Chondrocyte (in vitro differentiated cells): ENCODE measurements around the gene C1QTNF5. TPM values are rescaled to one million over a fixed set of nuclear protein-coding genes. Genes with fewer than 3 reads are reported as not detected.

Experiments
- DNase-seq: peaks from one replicate; pipeline ENCODE4 v3.0.0; 2021; ENCODE audit warnings: mixed read lengths, low spot score
- H3K27ac Mint-ChIP-seq: one replicate; pipeline ENCODE4 v1.8.0; 2021; ENCODE audit warnings: mild to moderate bottlenecking, moderate library complexity, mixed read lengths; ENCODE audit not compliant: unreplicated experiment
- H3K27me3 Mint-ChIP-seq: 2 replicates; pipeline ENCODE4 v1.8.0; 2021; ENCODE audit warnings: low read depth, mixed read lengths
- H3K36me3 Mint-ChIP-seq: 2 replicates; pipeline ENCODE4 v1.8.0; 2021; ENCODE audit warnings: low read depth, mixed read lengths
- H3K4me1 Mint-ChIP-seq: 2 replicates; pipeline ENCODE4 v1.8.0; 2021; ENCODE audit warnings: low read depth, mild to moderate bottlenecking, mixed read lengths
- H3K4me3 Mint-ChIP-seq: one replicate; pipeline ENCODE4 v1.8.0; 2021; ENCODE audit warnings: mild to moderate bottlenecking, moderate library complexity, mixed read lengths; ENCODE audit not compliant: unreplicated experiment
- H3K9me3 Mint-ChIP-seq: 2 replicates; pipeline ENCODE4 v1.8.0; 2021; ENCODE audit warnings: low read depth, mixed read lengths
- CTCF ChIP-seq: fragments of 200-600 bp; sonication (generic); IDR thresholded peaks from 2 replicates; pipeline ENCODE4 v1.5.0; 2021; ENCODE audit warnings: antibody characterized with exemption, mild to moderate bottlenecking, moderate library complexity
- total RNA-seq: library from RNA; stranded (reverse); gene quantifications from 3 replicates; pipeline ENCODE4 v1.2.1, GENCODE V29; 2021

Gene C1QTNF5
- total RNA-seq, 1 donor from 2014 or later = 67.1 TPM

DNA sequence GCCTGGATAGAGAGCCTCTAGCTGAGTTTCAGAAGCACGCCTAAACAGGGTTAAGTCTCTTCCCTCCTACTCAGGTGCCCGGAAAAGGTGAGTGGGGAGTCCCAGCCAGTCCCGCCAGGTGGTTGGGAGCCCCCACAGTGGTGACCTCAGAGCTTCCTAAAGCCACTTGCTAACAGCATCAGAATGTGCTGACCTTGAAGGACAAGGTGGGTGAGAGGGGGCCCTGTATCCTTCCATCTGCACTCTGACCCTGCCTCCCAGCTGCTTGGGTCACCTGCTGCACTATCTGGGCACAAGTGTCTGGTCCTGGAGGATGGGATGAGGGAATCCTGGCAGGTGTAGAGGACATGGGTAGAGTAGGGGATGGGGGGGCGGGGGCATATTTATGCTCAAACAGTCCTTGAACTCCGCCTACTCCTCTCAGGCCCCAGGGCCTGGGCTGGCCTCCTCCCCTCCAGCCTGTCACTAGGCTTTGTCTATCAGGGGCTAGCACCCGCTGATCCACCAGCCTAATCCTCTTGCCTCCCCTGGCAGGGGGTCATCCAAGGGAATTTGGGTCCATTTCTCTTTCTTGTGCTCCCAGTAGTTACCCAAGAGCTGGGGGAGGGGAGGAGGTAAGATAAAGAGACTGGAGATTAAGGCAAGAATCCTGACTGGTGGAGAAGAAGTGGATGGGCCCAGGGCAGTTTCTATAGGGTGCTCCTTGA lies 37.4 kb upstream of the C1QTNF5 start:
- H3K4me3 Mint-ChIP-seq = no peak overlapping the region
- peaks cover 2% of the 10 kb centered on the region for H3K27me3 Mint-ChIP-seq
- no peaks in the 10 kb centered on the region for H3K36me3 Mint-ChIP-seq
- no peak overlapping the region for H3K27ac Mint-ChIP-seq
- TF ChIP-seq CTCF = no peak
- peaks cover 11% of the 10 kb centered on the region for H3K4me1 Mint-ChIP-seq
- H3K9me3 Mint-ChIP-seq = no peaks in the 10 kb centered on the region
- DNase-seq = no peak

- no peaks in the 10 kb centered on the region for H3K9me3 Mint-ChIP-seq
- H3K27ac Mint-ChIP-seq = no peak overlapping the region
- TF ChIP-seq CTCF = no peak
- H3K4me3 Mint-ChIP-seq = no peak overlapping the region
- no peak for DNase-seq
- no peaks in the 10 kb centered on the region for H3K36me3 Mint-ChIP-seq
- H3K4me1 Mint-ChIP-seq = peaks cover 11% of the 10 kb centered on the region
- peaks cover 2% of the 10 kb centered on the region for H3K27me3 Mint-ChIP-seq
Measured at GRCh38 chr11:119377112-119377901, 36.6 kb upstream of the C1QTNF5 start.

DNA sequence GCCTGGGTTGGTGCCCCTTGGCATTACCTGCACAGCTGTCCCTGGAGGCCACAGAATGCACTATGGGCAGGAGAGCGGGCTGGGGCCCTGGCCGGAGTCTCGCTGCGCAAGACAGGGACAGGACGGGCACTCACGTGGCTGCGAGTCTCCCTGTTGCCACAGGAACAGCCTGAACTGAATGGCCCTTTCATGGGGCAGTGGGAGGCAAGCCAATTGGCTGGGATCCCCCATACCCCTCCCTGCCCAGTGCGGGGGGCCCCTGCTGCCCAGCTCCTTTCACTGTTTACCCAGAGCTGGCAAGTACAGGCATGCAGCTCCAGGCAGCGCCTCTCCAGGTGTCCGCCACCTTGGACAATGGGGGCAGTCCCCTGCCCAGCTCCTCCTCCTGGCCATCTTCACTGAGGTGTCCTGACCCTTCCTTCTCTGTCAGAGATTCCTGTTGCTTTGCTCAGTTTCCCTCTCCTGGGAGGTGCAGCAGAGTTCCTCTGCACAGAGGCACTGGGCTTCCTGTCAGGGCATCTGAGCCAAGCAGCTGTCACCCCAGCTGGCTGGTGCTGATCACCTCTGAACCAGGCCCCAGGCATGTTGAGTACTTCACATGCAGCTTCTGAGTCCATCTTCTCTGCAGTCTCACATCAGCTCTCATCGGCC lies 35.6 kb upstream of the C1QTNF5 start:
- DNase-seq = peak; percentile 74
- no peaks in the 10 kb centered on the region for H3K27me3 Mint-ChIP-seq
- H3K4me3 Mint-ChIP-seq = no peak overlapping the region
- TF ChIP-seq CTCF = no peak
- no peak overlapping the region for H3K27ac Mint-ChIP-seq
- no peaks in the 10 kb centered on the region for H3K36me3 Mint-ChIP-seq
- H3K4me1 Mint-ChIP-seq = peaks cover 16% of the 10 kb centered on the region
- H3K9me3 Mint-ChIP-seq = no peaks in the 10 kb centered on the region

GRCh38 chr11:119375337-119376196 lies 34.9 kb upstream of the C1QTNF5 start:
- Mint-ChIP-seq H3K4me3 (no peak overlapping the region), H3K27ac (no peak overlapping the region), H3K27me3 (no peaks in the 10 kb centered on the region), H3K36me3 (no peaks in the 10 kb centered on the region), H3K4me1 (peaks cover 20% of the 10 kb centered on the region), H3K9me3 (no peaks in the 10 kb centered on the region)
- no peak for TF ChIP-seq CTCF
- peak; percentile 62 for DNase-seq
